ENCODE measurements around the gene PIK3R1.

PIK3R1 gene

GRCh38 chr5:68343421-68343826, 127.9 kb downstream of the PIK3R1 start:
- H3K27me3 ChIP-seq (ENCODE audit: control insufficient read depth in 1 of 2, insufficient read depth in 2 of 2, low read length in 2 of 2), result no peaks in the 10 kb centered on the region
- H3K36me3 ChIP-seq (ENCODE audit: control insufficient read depth in 1 of 2, insufficient read depth in 2 of 2, low read length in 2 of 2), result no peaks in the 10 kb centered on the region
- H3K4me3 ChIP-seq (ENCODE audit: low read depth in 1 of 2, low read length in 2 of 2), result no peak overlapping the region
- H3K4me1 ChIP-seq (ENCODE audit: control insufficient read depth in 1 of 2, insufficient read depth in 2 of 2, low read length in 2 of 2), result peaks cover 0 to 9% of the 10 kb centered on the region in 2 donors
- no peaks in the 10 kb centered on the region for H3K9me3 ChIP-seq (ENCODE audit: control insufficient read depth in 1 of 2, low read length in 2 of 2)
- no peak overlapping the region for H3K9ac ChIP-seq (ENCODE audit: low read depth in 1 of 2, low read length in 2 of 2)
- no peak overlapping the region for H3K27ac ChIP-seq (ENCODE audit: low read depth, low read length)

- Histone ChIP-seq H3K9me3 (ENCODE audit: control insufficient read depth in 1 of 2, low read length in 2 of 2) (no peaks in the 10 kb centered on the region), H3K4me1 (ENCODE audit: control insufficient read depth in 1 of 2, insufficient read depth in 2 of 2, low read length in 2 of 2) (peaks cover 0 to 9% of the 10 kb centered on the region in 2 donors), H3K4me3 (ENCODE audit: low read depth in 1 of 2, low read length in 2 of 2) (no peak overlapping the region), H3K27me3 (ENCODE audit: control insufficient read depth in 1 of 2, insufficient read depth in 2 of 2, low read length in 2 of 2) (no peaks in the 10 kb centered on the region), H3K9ac (ENCODE audit: low read depth in 1 of 2, low read length in 2 of 2) (no peak overlapping the region), H3K36me3 (ENCODE audit: control insufficient read depth in 1 of 2, insufficient read depth in 2 of 2, low read length in 2 of 2) (no peaks in the 10 kb centered on the region), H3K27ac (ENCODE audit: low read depth, low read length) (no peak overlapping the region)
Measured at GRCh38 chr5:68344447-68345111, 129.0 kb downstream of the PIK3R1 start.

GRCh38 chr5:68345171-68345570, 129.6 kb downstream of the PIK3R1 start:
- no peak overlapping the region for H3K27ac ChIP-seq (ENCODE audit: low read depth, low read length)

GRCh38 chr5:68345582-68345981, 130.0 kb downstream of the PIK3R1 start:
- H3K4me1 ChIP-seq (ENCODE audit: control insufficient read depth in 1 of 2, insufficient read depth in 2 of 2, low read length in 2 of 2), result peaks cover 0 to 9% of the 10 kb centered on the region in 2 donors

More at GRCh38 chr5:68345171-68345570, 129.6 kb downstream of the PIK3R1 start:
- H3K4me3 ChIP-seq (ENCODE audit: low read depth in 1 of 2, low read length in 2 of 2), result no peak overlapping the region
- H3K4me1 ChIP-seq (ENCODE audit: control insufficient read depth in 1 of 2, insufficient read depth in 2 of 2, low read length in 2 of 2), result peaks cover 0 to 9% of the 10 kb centered on the region in 2 donors
- no peaks in the 10 kb centered on the region for H3K36me3 ChIP-seq (ENCODE audit: control insufficient read depth in 1 of 2, insufficient read depth in 2 of 2, low read length in 2 of 2)
- H3K9me3 ChIP-seq (ENCODE audit: control insufficient read depth in 1 of 2, low read length in 2 of 2), result no peaks in the 10 kb centered on the region
- no peaks in the 10 kb centered on the region for H3K27me3 ChIP-seq (ENCODE audit: control insufficient read depth in 1 of 2, insufficient read depth in 2 of 2, low read length in 2 of 2)
- H3K9ac ChIP-seq (ENCODE audit: low read depth in 1 of 2, low read length in 2 of 2), result no peak overlapping the region

GRCh38 chr5:68347536-68347935, 132.0 kb downstream of the PIK3R1 start:
- Histone ChIP-seq H3K4me1 (ENCODE audit: control insufficient read depth in 1 of 2, insufficient read depth in 2 of 2, low read length in 2 of 2) (peaks cover 0 to 9% of the 10 kb centered on the region in 2 donors), H3K27ac (ENCODE audit: low read depth, low read length) (no peak overlapping the region)

More at GRCh38 chr5:68345582-68345981, 130.0 kb downstream of the PIK3R1 start:
- Histone ChIP-seq H3K9me3 (ENCODE audit: control insufficient read depth in 1 of 2, low read length in 2 of 2) (no peaks in the 10 kb centered on the region), H3K27ac (ENCODE audit: low read depth, low read length) (no peak overlapping the region), H3K27me3 (ENCODE audit: control insufficient read depth in 1 of 2, insufficient read depth in 2 of 2, low read length in 2 of 2) (no peaks in the 10 kb centered on the region), H3K4me3 (ENCODE audit: low read depth in 1 of 2, low read length in 2 of 2) (no peak overlapping the region), H3K36me3 (ENCODE audit: control insufficient read depth in 1 of 2, insufficient read depth in 2 of 2, low read length in 2 of 2) (no peaks in the 10 kb centered on the region), H3K9ac (ENCODE audit: low read depth in 1 of 2, low read length in 2 of 2) (no peak overlapping the region)

GRCh38 chr5:68348447-68349222, 133.1 kb downstream of the PIK3R1 start:
- Histone ChIP-seq H3K4me1 (ENCODE audit: control insufficient read depth in 1 of 2, insufficient read depth in 2 of 2, low read length in 2 of 2) (peaks cover 0 to 9% of the 10 kb centered on the region in 2 donors), H3K27ac (ENCODE audit: low read depth, low read length) (no peak overlapping the region), H3K27me3 (ENCODE audit: control insufficient read depth in 1 of 2, insufficient read depth in 2 of 2, low read length in 2 of 2) (no peaks in the 10 kb centered on the region), H3K4me3 (ENCODE audit: low read depth in 1 of 2, low read length in 2 of 2) (no peak overlapping the region), H3K9me3 (ENCODE audit: control insufficient read depth in 1 of 2, low read length in 2 of 2) (no peaks in the 10 kb centered on the region), H3K36me3 (ENCODE audit: control insufficient read depth in 1 of 2, insufficient read depth in 2 of 2, low read length in 2 of 2) (no peaks in the 10 kb centered on the region), H3K9ac (ENCODE audit: low read depth in 1 of 2, low read length in 2 of 2) (no peak overlapping the region)

More at GRCh38 chr5:68347536-68347935, 132.0 kb downstream of the PIK3R1 start:
- no peak overlapping the region for H3K9ac ChIP-seq (ENCODE audit: low read depth in 1 of 2, low read length in 2 of 2)
- no peaks in the 10 kb centered on the region for H3K27me3 ChIP-seq (ENCODE audit: control insufficient read depth in 1 of 2, insufficient read depth in 2 of 2, low read length in 2 of 2)
- H3K9me3 ChIP-seq (ENCODE audit: control insufficient read depth in 1 of 2, low read length in 2 of 2), result no peaks in the 10 kb centered on the region
- no peak overlapping the region for H3K4me3 ChIP-seq (ENCODE audit: low read depth in 1 of 2, low read length in 2 of 2)
- no peaks in the 10 kb centered on the region for H3K36me3 ChIP-seq (ENCODE audit: control insufficient read depth in 1 of 2, insufficient read depth in 2 of 2, low read length in 2 of 2)

GRCh38 chr5:68350176-68350575, 134.6 kb downstream of the PIK3R1 start:
- no peaks in the 10 kb centered on the region for H3K4me1 ChIP-seq (ENCODE audit: control insufficient read depth in 1 of 2, insufficient read depth in 2 of 2, low read length in 2 of 2)
- H3K27ac ChIP-seq (ENCODE audit: low read depth, low read length), result no peak overlapping the region
- H3K27me3 ChIP-seq (ENCODE audit: control insufficient read depth in 1 of 2, insufficient read depth in 2 of 2, low read length in 2 of 2), result no peaks in the 10 kb centered on the region
- H3K4me3 ChIP-seq (ENCODE audit: low read depth in 1 of 2, low read length in 2 of 2), result no peak overlapping the region
- H3K36me3 ChIP-seq (ENCODE audit: control insufficient read depth in 1 of 2, insufficient read depth in 2 of 2, low read length in 2 of 2), result no peaks in the 10 kb centered on the region
- no peak overlapping the region for H3K9ac ChIP-seq (ENCODE audit: low read depth in 1 of 2, low read length in 2 of 2)
- no peaks in the 10 kb centered on the region for H3K9me3 ChIP-seq (ENCODE audit: control insufficient read depth in 1 of 2, low read length in 2 of 2)
